ENCODE measurements around the gene RAD51D. TPM values are rescaled to one million over a fixed set of nuclear protein-coding genes. Genes with fewer than 3 reads are reported as not detected.

The RAD51D gene
- total and polyA plus RNA-seq, 10 of the 15 experiments (the other 5 are each of a cell fraction or from before 2014, with no cell fraction given): 2.6 to 29.3 (median 13.5) TPM

- WGBS (ENCODE audit: insufficient coverage, insufficient replicate concordance, low lambda C conversion rate, missing lambda C conversion rate): 96% methylated on average over 3 of the region's 3 CpGs
- no peaks in the 10 kb centered on the region for H3K9me3 ChIP-seq (replicated peaks; ENCODE audit: control insufficient read depth, insufficient read depth, low read length)
- TF ChIP-seq ZNF274 (IDR thresholded peaks at IDR 0.05; ENCODE audit: insufficient read depth, insufficient read length) (no peak), CREB1 (IDR thresholded peaks at IDR 0.05; ENCODE audit: low read depth) (no peak), DPF2 (IDR thresholded peaks at IDR 0.05) (peak; percentile 14; the same call in 1 of the 2 replicates)
- intact Hi-C loops (cut with micrococcal nuclease; ENCODE audit: unreplicated experiment): loop anchor here (2.0 kb wide), 2 partner anchors 16 to 56 kb away; partner anchors contain the start of gene RAD51D
- no peak for ATAC-seq
- FAIRE-seq: no peak
- BruUV-seq (replicated peaks): no TSS peak
- ChIA-PET SMC1A (ENCODE audit: uncharacterized antibody, unreplicated experiment) (interaction anchor here (0.6 to 20.5 kb wide), 14 partner anchors 12 to 80 kb away, joined by 3 to 534 read pairs (median 9); no protein-coding TSS in a partner anchor), RAD21 (ENCODE audit: unreplicated experiment) (interaction anchor here (0.6 to 22.2 kb wide), 5 partner anchors 8 to 23 kb away, joined by 3 to 452 read pairs (median 48); no protein-coding TSS in a partner anchor), CTCF (interaction anchor here (2.3 to 4.7 kb wide), 6 partner anchors 9 to 33 kb away, joined by 9 to 25 read pairs (median 17); no protein-coding TSS in a partner anchor), POLR2A (interaction anchor here (1.4 to 10.6 kb wide), 6 partner anchors 9 to 24 kb away, joined by 8 to 115 read pairs (median 24); no protein-coding TSS in a partner anchor)
- in situ Hi-C loops (cut with MboI): no loop called here
- peak overlapping the region; percentile 72 for H3K4me2 ChIP-seq (ENCODE audit: control insufficient read depth, insufficient read depth)
- no peaks in the 10 kb centered on the region for H3K27me3 ChIP-seq (replicated peaks in 1 of 2; ENCODE audit: control insufficient read depth in 2 of 2, insufficient read depth in 2 of 2, low read length in 1 of 2)
- H3K27ac ChIP-seq (ENCODE audit: control insufficient read depth, insufficient read depth): peak overlapping the region; percentile 86
- H3K4me1 ChIP-seq (ENCODE audit: control insufficient read depth, insufficient read depth, low read length): peaks cover 23% of the 10 kb centered on the region
- no peak for DNase-seq (ENCODE audit: low read depth, low spot score)
- H2AFZ ChIP-seq (ENCODE audit: control insufficient read depth, low read depth, low read length): no peak overlapping the region
- peaks cover 2 to 3% of the 10 kb centered on the region in 2 experiments; a peak in 3 of 4 replicates for H3K36me3 ChIP-seq (ENCODE audit: control insufficient read depth in 2 of 2, insufficient read depth in 2 of 2, low read length in 1 of 2)
- 0 out of 2 replicates have a peak overlapping the region, but pooled peaks have one; percentile 29 for H3K4me3 ChIP-seq
- no peaks in the 10 kb centered on the region for H4K20me1 ChIP-seq (ENCODE audit: control insufficient read depth, insufficient read depth)
- H3K79me2 ChIP-seq (ENCODE audit: control insufficient read depth, insufficient read depth, low read length): peaks cover 41% of the 10 kb centered on the region
- H3K9ac ChIP-seq (ENCODE audit: control insufficient read depth, insufficient read depth, low read length): no peak overlapping the region
Measured at GRCh38 chr17:35062308-35062707, 57.4 kb downstream of the RAD51D start.

- Histone ChIP-seq H2AFZ (ENCODE audit: control insufficient read depth, low read depth, low read length) (no peak overlapping the region), H3K4me3 (no peak overlapping the region), H3K4me1 (ENCODE audit: control insufficient read depth, insufficient read depth, low read length) (peaks cover 6% of the 10 kb centered on the region), H3K79me2 (ENCODE audit: control insufficient read depth, insufficient read depth, low read length) (peaks cover 31% of the 10 kb centered on the region), H3K4me2 (ENCODE audit: control insufficient read depth, insufficient read depth) (no peak overlapping the region), H3K36me3 (ENCODE audit: control insufficient read depth in 2 of 2, insufficient read depth in 2 of 2, low read length in 1 of 2) (peaks cover 2 to 3% of the 10 kb centered on the region in 2 experiments; a peak in 3 of 4 replicates), H3K9me3 (replicated peaks; ENCODE audit: control insufficient read depth, insufficient read depth, low read length) (no peaks in the 10 kb centered on the region), H4K20me1 (ENCODE audit: control insufficient read depth, insufficient read depth) (no peaks in the 10 kb centered on the region), H3K27me3 (replicated peaks in 1 of 2; ENCODE audit: control insufficient read depth in 2 of 2, insufficient read depth in 2 of 2, low read length in 1 of 2) (no peaks in the 10 kb centered on the region), H3K27ac (ENCODE audit: control insufficient read depth, insufficient read depth) (no peak overlapping the region), H3K9ac (ENCODE audit: control insufficient read depth, insufficient read depth, low read length) (no peak overlapping the region)
- no peak for DNase-seq (ENCODE audit: low read depth, low spot score)
- TF ChIP-seq POLR2AphosphoS5 (IDR thresholded peaks at IDR 0.05; ENCODE audit: low read length): no peak
- no peak for TF ChIP-seq HDAC6 (IDR thresholded peaks at IDR 0.05; ENCODE audit: unreplicated experiment)
- TF ChIP-seq ZNF24 (IDR thresholded peaks at IDR 0.05): 0 out of 2 replicates have a peak, but pooled peaks have one; percentile 41
- ATAC-seq: no peak
- no TSS peak for BruUV-seq (replicated peaks)
- ChIA-PET CTCF (interaction anchor here (0.7 kb wide), 1 partner anchor 27 kb away, joined by 3 read pairs; no protein-coding TSS in a partner anchor), SMC1A (ENCODE audit: uncharacterized antibody, unreplicated experiment) (interaction anchor here (1.2 to 20.5 kb wide), 3 partner anchors 10 to 26 kb away, joined by 4 to 534 read pairs (median 15); no protein-coding TSS in a partner anchor), RAD21 (ENCODE audit: unreplicated experiment) (interaction anchor here (22.2 kb wide), 1 partner anchor 28 kb away, joined by 452 read pairs; no protein-coding TSS in a partner anchor), POLR2A (interaction anchor here (0.6 to 0.7 kb wide), 2 partner anchors 8 to 11 kb away, joined by 3 to 6 read pairs; no protein-coding TSS in a partner anchor)
- intact Hi-C loops (cut with micrococcal nuclease; ENCODE audit: unreplicated experiment) (no loop called here), in situ Hi-C loops (cut with MboI) (no loop called here)
- WGBS (ENCODE audit: insufficient coverage, insufficient replicate concordance, low lambda C conversion rate, missing lambda C conversion rate): 92% methylated on average over 1 of the region's 1 CpG
- FAIRE-seq: no peak
Measured at GRCh38 chr17:35057332-35057915, 62.2 kb downstream of the RAD51D start.
